Activated T-helper 2 cell treated with anti-CD3 and anti-CD28 coated beads, Interferon-gamma antibody, Interleukin-2, Interleukin-4, amounts not matched to agents 10 μg/mL and 5 μg/mL and 100 μg/mL, durations not matched to agents 14 hours and 24 hours and 36 hours (primary cell): ENCODE data around the gene CORIN. TPM values are rescaled to one million over a fixed set of nuclear protein-coding genes. Genes with fewer than 3 reads are reported as not detected.

Experiments
- DNase-seq: peaks from one replicate; pipeline ENCODE4 v3.0.0; 2021; ENCODE audit warnings: low spot score
- H3K27ac Mint-ChIP-seq: one replicate; pipeline ENCODE4 v1.8.0; 2021; ENCODE audit warnings: mixed read lengths
- H3K27me3 Mint-ChIP-seq: one replicate; pipeline ENCODE4 v1.8.0; 2021; ENCODE audit warnings: low read depth, mixed read lengths
- H3K36me3 Mint-ChIP-seq: one replicate; pipeline ENCODE4 v1.8.0; 2021; ENCODE audit warnings: low read depth, mixed read lengths
- H3K4me1 Mint-ChIP-seq: one replicate; pipeline ENCODE4 v1.8.0; 2021; ENCODE audit warnings: low read depth, mixed read lengths
- H3K4me3 Mint-ChIP-seq: one replicate; pipeline ENCODE4 v1.8.0; 2021; ENCODE audit warnings: low read depth, mild to moderate bottlenecking, moderate library complexity, mixed read lengths
- H3K9me3 Mint-ChIP-seq: one replicate; pipeline ENCODE4 v1.8.0; 2021; ENCODE audit warnings: mixed read lengths
- intact Hi-C: fragments of 100-400 bp; cut with micrococcal nuclease; formaldehyde crosslinking; loops from one replicate; pipeline ENCODE4 v1.15.1; 2023
- total RNA-seq: library from RNA; stranded (reverse); gene quantifications from 2 replicates; pipeline ENCODE4 v1.2.3, GENCODE V29; 2022

The CORIN gene
- total RNA-seq, 1 donor from 2014 or later = 0.30 TPM

- no peak overlapping the region for H3K4me3 Mint-ChIP-seq
- no peaks in the 10 kb centered on the region for H3K4me1 Mint-ChIP-seq
- DNase-seq = no peak
- no peaks in the 10 kb centered on the region for H3K9me3 Mint-ChIP-seq
- H3K27me3 Mint-ChIP-seq = no peaks in the 10 kb centered on the region
- H3K27ac Mint-ChIP-seq = no peak overlapping the region
- H3K36me3 Mint-ChIP-seq = peaks cover 24% of the 10 kb centered on the region
- intact Hi-C loops = no loop called here
These were observed 14.3 kb upstream of the CORIN start for GRCh38 chr4:47852136-47852535.

- Mint-ChIP-seq H3K27ac (no peak overlapping the region), H3K4me1 (no peaks in the 10 kb centered on the region), H3K36me3 (peaks cover 33% of the 10 kb centered on the region), H3K9me3 (no peaks in the 10 kb centered on the region), H3K27me3 (no peaks in the 10 kb centered on the region), H3K4me3 (no peak overlapping the region)
- intact Hi-C loops = no loop called here
- DNase-seq = no peak
These were observed 11.6 kb upstream of the CORIN start for GRCh38 chr4:47849466-47849865.

GRCh38 chr4:47848041-47848440 is 10.2 kb upstream of the CORIN start:
- DNase-seq = no peak
- Mint-ChIP-seq H3K36me3 (peaks cover 40% of the 10 kb centered on the region), H3K27ac (no peak overlapping the region), H3K9me3 (no peaks in the 10 kb centered on the region), H3K27me3 (no peaks in the 10 kb centered on the region), H3K4me1 (no peaks in the 10 kb centered on the region), H3K4me3 (no peak overlapping the region)
- intact Hi-C loops = no loop called here

GRCh38 chr4:47842985-47843384 is 5.1 kb upstream of the CORIN start:
- peaks cover 7% of the 10 kb centered on the region for H3K27me3 Mint-ChIP-seq
- no peak overlapping the region for H3K27ac Mint-ChIP-seq
- H3K4me1 Mint-ChIP-seq = peaks cover 6% of the 10 kb centered on the region
- no peak overlapping the region for H3K4me3 Mint-ChIP-seq
- intact Hi-C loops = no loop called here
- DNase-seq = no peak
- H3K36me3 Mint-ChIP-seq = peaks cover 35% of the 10 kb centered on the region
- H3K9me3 Mint-ChIP-seq = no peaks in the 10 kb centered on the region

- peaks cover 26% of the 10 kb centered on the region for H3K27me3 Mint-ChIP-seq
These were observed 2.4 kb upstream of the CORIN start for GRCh38 chr4:47840291-47840690.

GRCh38 chr4:47839259-47839658 is 1.4 kb upstream of the CORIN start:
- no peak for DNase-seq
- Mint-ChIP-seq H3K36me3 (peaks cover 14% of the 10 kb centered on the region), H3K4me3 (no peak overlapping the region), H3K27me3 (peaks cover 31% of the 10 kb centered on the region), H3K4me1 (peaks cover 23% of the 10 kb centered on the region), H3K27ac (no peak overlapping the region), H3K9me3 (no peaks in the 10 kb centered on the region)
- intact Hi-C loops = loop anchor here (1.0 to 10.0 kb wide), 8 partner anchors 35 to 506 kb away; partner anchors contain the start of genes NFXL1 and SLAIN2

More at GRCh38 chr4:47840291-47840690, 2.4 kb upstream of the CORIN start:
- intact Hi-C loops = no loop called here
- Mint-ChIP-seq H3K27ac (no peak overlapping the region), H3K4me1 (peaks cover 23% of the 10 kb centered on the region), H3K36me3 (peaks cover 17% of the 10 kb centered on the region), H3K4me3 (no peak overlapping the region), H3K9me3 (no peaks in the 10 kb centered on the region)
- no peak for DNase-seq

GRCh38 chr4:47838445-47838844 is 578 bp upstream of the CORIN start:
- no peak overlapping the region for H3K27ac Mint-ChIP-seq
- intact Hi-C loops = loop anchor here (2.0 to 10.0 kb wide), 6 partner anchors 76 to 506 kb away; partner anchors contain the start of genes NFXL1 and SLAIN2

GRCh38 chr4:47837094-47837907 is 566 bp downstream of the CORIN start:
- Mint-ChIP-seq H3K27me3 (peaks cover 44% of the 10 kb centered on the region), H3K4me3 (peak overlapping the region; percentile 79), H3K9me3 (peaks cover 11% of the 10 kb centered on the region), H3K4me1 (peaks cover 23% of the 10 kb centered on the region), H3K27ac (no peak overlapping the region), H3K36me3 (peaks cover under 1% of the 10 kb centered on the region)
- intact Hi-C loops = loop anchor here (5.0 to 10.0 kb wide), 5 partner anchors 90 to 508 kb away; partner anchors contain the start of gene SLAIN2
- DNase-seq = no peak

More at GRCh38 chr4:47838445-47838844, 578 bp upstream of the CORIN start:
- Mint-ChIP-seq H3K9me3 (peaks cover under 1% of the 10 kb centered on the region), H3K4me3 (no peak overlapping the region), H3K4me1 (peaks cover 23% of the 10 kb centered on the region), H3K27me3 (peaks cover 38% of the 10 kb centered on the region), H3K36me3 (peaks cover 6% of the 10 kb centered on the region)
- no peak for DNase-seq

GRCh38 chr4:47836641-47837093 is 1.2 kb downstream of the CORIN start:
- Mint-ChIP-seq H3K27me3 (peaks cover 44% of the 10 kb centered on the region), H3K4me3 (peak overlapping the region; percentile 79), H3K4me1 (peaks cover 23% of the 10 kb centered on the region), H3K36me3 (no peaks in the 10 kb centered on the region), H3K27ac (no peak overlapping the region), H3K9me3 (peaks cover 11% of the 10 kb centered on the region)
- DNase-seq = peak; percentile 22
- intact Hi-C loops = loop anchor here (5.0 to 10.0 kb wide), 5 partner anchors 91 to 508 kb away; partner anchors contain the start of gene SLAIN2

- H3K36me3 Mint-ChIP-seq = no peaks in the 10 kb centered on the region
- H3K4me1 Mint-ChIP-seq = peaks cover 27% of the 10 kb centered on the region
- peaks cover 11% of the 10 kb centered on the region for H3K9me3 Mint-ChIP-seq
- peaks cover 44% of the 10 kb centered on the region for H3K27me3 Mint-ChIP-seq
- no peak overlapping the region for H3K4me3 Mint-ChIP-seq
- DNase-seq = no peak
- intact Hi-C loops = loop anchor here (5.0 to 10.0 kb wide), 5 partner anchors 92 to 509 kb away; partner anchors contain the start of gene SLAIN2
- H3K27ac Mint-ChIP-seq = no peak overlapping the region
These were observed 2.4 kb downstream of the CORIN start for GRCh38 chr4:47835494-47835893.

GRCh38 chr4:47831026-47831679 is 6.7 kb downstream of the CORIN start:
- Mint-ChIP-seq H3K4me3 (no peak overlapping the region), H3K4me1 (peaks cover 19% of the 10 kb centered on the region), H3K27ac (no peak overlapping the region), H3K9me3 (peaks cover 11% of the 10 kb centered on the region), H3K27me3 (peaks cover 32% of the 10 kb centered on the region), H3K36me3 (no peaks in the 10 kb centered on the region)
- intact Hi-C loops = loop anchor here (10.0 kb wide), 2 partner anchors 274 to 514 kb away; partner anchors contain the start of gene SLAIN2
- no peak for DNase-seq

- Mint-ChIP-seq H3K9me3 (peaks cover 11% of the 10 kb centered on the region), H3K27me3 (peaks cover 28% of the 10 kb centered on the region), H3K4me3 (no peak overlapping the region), H3K27ac (no peak overlapping the region), H3K4me1 (peaks cover 15% of the 10 kb centered on the region), H3K36me3 (no peaks in the 10 kb centered on the region)
- DNase-seq = no peak
- intact Hi-C loops = loop anchor here (10.0 kb wide), 2 partner anchors 274 to 514 kb away; partner anchors contain the start of gene SLAIN2
These were observed 7.4 kb downstream of the CORIN start for GRCh38 chr4:47830265-47831025.
